GM21528 (cell line): Measurements from ENCODE around the gene NRP2.

Source experiments
- ATAC-seq: cut with Tn5 transposase; IDR thresholded peaks from one replicate; pipeline ENCODE4 v1.9.1; 2021; ENCODE audit warnings: mild to moderate bottlenecking, moderate library complexity; ENCODE audit not compliant: unreplicated experiment, low FRiP score

NRP2 gene

GRCh38 chr2:205769495-205769850, 87.2 kb downstream of the NRP2 start:
- no peak for ATAC-seq

GRCh38 chr2:205769879-205770278, 87.6 kb downstream of the NRP2 start:
- ATAC-seq, result no peak

GRCh38 chr2:205770577-205770976, 88.3 kb downstream of the NRP2 start:
- no peak for ATAC-seq

GRCh38 chr2:205771031-205771430, 88.7 kb downstream of the NRP2 start:
- no peak for ATAC-seq

GRCh38 chr2:205771666-205772065, 89.4 kb downstream of the NRP2 start:
- no peak for ATAC-seq

- ATAC-seq, result no peak
Measured at GRCh38 chr2:205772983-205773382, 90.7 kb downstream of the NRP2 start.

GRCh38 chr2:205773989-205774388, 91.7 kb downstream of the NRP2 start:
- no peak for ATAC-seq

GRCh38 chr2:205775097-205775877, 93.0 kb downstream of the NRP2 start:
- ATAC-seq, result no peak

GRCh38 chr2:205776139-205776538, 93.8 kb downstream of the NRP2 start:
- ATAC-seq, result no peak

- ATAC-seq, result no peak
Measured at GRCh38 chr2:205776720-205777119, 94.4 kb downstream of the NRP2 start.

GRCh38 chr2:205778356-205778755, 96.1 kb downstream of the NRP2 start:
- no peak for ATAC-seq

- no peak for ATAC-seq
Measured at GRCh38 chr2:205780645-205781044, 98.3 kb downstream of the NRP2 start.

GRCh38 chr2:205781244-205781931, 99.1 kb downstream of the NRP2 start:
- no peak for ATAC-seq

- no peak for ATAC-seq
Measured at GRCh38 chr2:205782941-205783340, 100.6 kb downstream of the NRP2 start.

GRCh38 chr2:205783872-205784499, 101.7 kb downstream of the NRP2 start:
- ATAC-seq, result no peak

- no peak for ATAC-seq
Measured at GRCh38 chr2:205785507-205786260, 103.4 kb downstream of the NRP2 start.

- no peak for ATAC-seq
Measured at GRCh38 chr2:205786976-205787375, 104.7 kb downstream of the NRP2 start.

- no peak for ATAC-seq
Measured at GRCh38 chr2:205787761-205788160, 105.5 kb downstream of the NRP2 start.

- ATAC-seq, result no peak
Measured at GRCh38 chr2:205789906-205790305, 107.6 kb downstream of the NRP2 start.

GRCh38 chr2:205792908-205793307, 110.6 kb downstream of the NRP2 start:
- ATAC-seq, result no peak

GRCh38 chr2:205796805-205797313, 114.6 kb downstream of the NRP2 start:
- ATAC-seq, result no peak
